ENCODE results near the gene BRD7.

- TF ChIP-seq POLR2A (IDR thresholded peaks at IDR 0.05), result no peak
- TF ChIP-seq CTCF (IDR thresholded peaks at IDR 0.05), result no peak
Measured at GRCh38 chr16:50393858-50394802, 25.3 kb upstream of the BRD7 start.

All from right lobe of liver (tissue), 4 donors.